Measurements from ENCODE around the gene OR10C1.

DNA sequence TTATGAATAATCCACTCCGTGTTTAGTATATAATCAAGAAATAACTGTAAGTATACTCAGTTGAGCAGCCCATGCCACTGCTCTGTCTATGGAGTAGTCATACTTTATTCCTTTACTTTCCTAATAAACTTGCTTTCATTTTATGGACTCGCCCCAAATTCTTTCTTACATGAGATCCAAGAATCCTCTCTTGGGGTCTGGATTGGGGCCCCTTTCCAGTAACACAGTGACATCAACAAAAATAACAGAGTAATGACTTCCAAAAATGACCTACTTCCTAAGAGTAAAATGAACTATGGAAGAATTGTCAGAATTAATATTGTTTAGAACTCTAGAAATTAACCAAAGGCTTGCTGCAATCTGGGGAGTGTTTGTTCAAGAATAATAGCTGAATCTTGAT is 26.7 kb downstream of the OR10C1 start:
- TF ChIP-seq, protein P1, sequence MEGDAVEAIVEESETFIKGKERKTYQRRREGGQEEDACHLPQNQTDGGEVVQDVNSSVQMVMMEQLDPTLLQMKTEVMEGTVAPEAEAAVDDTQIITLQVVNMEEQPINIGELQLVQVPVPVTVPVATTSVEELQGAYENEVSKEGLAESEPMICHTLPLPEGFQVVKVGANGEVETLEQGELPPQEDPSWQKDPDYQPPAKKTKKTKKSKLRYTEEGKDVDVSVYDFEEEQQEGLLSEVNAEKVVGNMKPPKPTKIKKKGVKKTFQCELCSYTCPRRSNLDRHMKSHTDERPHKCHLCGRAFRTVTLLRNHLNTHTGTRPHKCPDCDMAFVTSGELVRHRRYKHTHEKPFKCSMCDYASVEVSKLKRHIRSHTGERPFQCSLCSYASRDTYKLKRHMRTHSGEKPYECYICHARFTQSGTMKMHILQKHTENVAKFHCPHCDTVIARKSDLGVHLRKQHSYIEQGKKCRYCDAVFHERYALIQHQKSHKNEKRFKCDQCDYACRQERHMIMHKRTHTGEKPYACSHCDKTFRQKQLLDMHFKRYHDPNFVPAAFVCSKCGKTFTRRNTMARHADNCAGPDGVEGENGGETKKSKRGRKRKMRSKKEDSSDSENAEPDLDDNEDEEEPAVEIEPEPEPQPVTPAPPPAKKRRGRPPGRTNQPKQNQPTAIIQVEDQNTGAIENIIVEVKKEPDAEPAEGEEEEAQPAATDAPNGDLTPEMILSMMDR (conservative IDR thresholded peaks at IDR 0.05 in 1 of 2, IDR thresholded peaks at IDR 0.05 in 1 of 2; ENCODE audit: low read depth in 1 of 2, low read length in 2 of 2), result no peak
- TF ChIP-seq EZH2 (IDR thresholded peaks at IDR 0.05; ENCODE audit: low read length, missing control alignments), result no peak
